Epithelial cell of esophagus (primary cell): Measurements from ENCODE around the gene WWTR1.

Experiments
- DNase-seq: peaks from one replicate; pipeline ENCODE4 v3.0.0; 2010; ENCODE audit warnings: low read depth
- H3K4me3 ChIP-seq: 2 replicates; pipeline ENCODE4 v1.5.1; 2011; ENCODE audit warnings: mild to moderate bottlenecking, low read length, control low read depth
- CTCF ChIP-seq: IDR thresholded peaks from 2 replicates; pipeline ENCODE4 v1.5.1; 2011; ENCODE audit warnings: low read depth, mild to moderate bottlenecking, low read length, control low read depth, inconsistent platforms; ENCODE audit not compliant: insufficient read depth; ENCODE audit errors: missing control alignments

Gene WWTR1

GRCh38 chr3:149619136-149619535 lies 38.7 kb downstream of the WWTR1 start:
- peak; percentile 43 for DNase-seq
- TF ChIP-seq CTCF, result no peak
- no peak overlapping the region for H3K4me3 ChIP-seq

- DNase-seq, result peak; percentile 74
- TF ChIP-seq CTCF, result no peak
- no peak overlapping the region for H3K4me3 ChIP-seq
These were observed 39.4 kb downstream of the WWTR1 start for GRCh38 chr3:149618151-149619123.

- H3K4me3 ChIP-seq, result no peak overlapping the region
- TF ChIP-seq CTCF, result no peak
- no peak for DNase-seq
These were observed 42.0 kb downstream of the WWTR1 start for GRCh38 chr3:149615731-149616221.

- no peak for DNase-seq
- H3K4me3 ChIP-seq, result no peak overlapping the region
- TF ChIP-seq CTCF, result no peak
These were observed 43.8 kb downstream of the WWTR1 start for GRCh38 chr3:149613988-149614387.

GRCh38 chr3:149612456-149612855 lies 45.4 kb downstream of the WWTR1 start:
- no peak overlapping the region for H3K4me3 ChIP-seq
- no peak for TF ChIP-seq CTCF
- DNase-seq, result no peak

GRCh38 chr3:149611149-149611548 lies 46.7 kb downstream of the WWTR1 start:
- no peak for DNase-seq
- H3K4me3 ChIP-seq, result no peak overlapping the region
- TF ChIP-seq CTCF, result no peak
